Prostate gland (tissue), 2 donors: ENCODE measurements around the gene CNST.

Experiments used
- CTCF ChIP-seq, 4 experiments: fragments of 200-600 bp in 2 of 4; fragments of 450-650 bp in 2 of 4; sonication (generic) in 2 of 4; IDR thresholded peaks; 1 replicate in 3 of 4; 2 replicates in 1 of 4; pipeline ENCODE4 v1.5.1; 2016 to 2019; ENCODE audit warnings: antibody characterized with exemption in 4 of 4, mild to moderate bottlenecking in 2 of 4, moderate library complexity in 2 of 4
- POLR2A ChIP-seq: fragments of 450-650 bp; IDR thresholded peaks from one replicate; pipeline ENCODE4 v1.6.1; 2016; ENCODE audit warnings: antibody characterized with exemption, mild to moderate bottlenecking

GRCh38 chr1:246690100-246690499 is 123.8 kb downstream of the CNST start:
- TF ChIP-seq CTCF (IDR thresholded peaks at IDR 0.05) (no peak), POLR2A (no peak)
